Epithelial cell of esophagus (primary cell): Measurements from ENCODE around the gene SMG9.

ENCODE experiments used
- DNase-seq: peaks from one replicate; pipeline ENCODE4 v3.0.0; 2010; ENCODE audit warnings: low read depth
- H3K4me3 ChIP-seq: 2 replicates; pipeline ENCODE4 v1.5.1; 2011; ENCODE audit warnings: mild to moderate bottlenecking, low read length, control low read depth
- CTCF ChIP-seq: IDR thresholded peaks from 2 replicates; pipeline ENCODE4 v1.5.1; 2011; ENCODE audit warnings: low read depth, mild to moderate bottlenecking, low read length, control low read depth, inconsistent platforms; ENCODE audit not compliant: insufficient read depth; ENCODE audit errors: missing control alignments

Gene SMG9

DNA sequence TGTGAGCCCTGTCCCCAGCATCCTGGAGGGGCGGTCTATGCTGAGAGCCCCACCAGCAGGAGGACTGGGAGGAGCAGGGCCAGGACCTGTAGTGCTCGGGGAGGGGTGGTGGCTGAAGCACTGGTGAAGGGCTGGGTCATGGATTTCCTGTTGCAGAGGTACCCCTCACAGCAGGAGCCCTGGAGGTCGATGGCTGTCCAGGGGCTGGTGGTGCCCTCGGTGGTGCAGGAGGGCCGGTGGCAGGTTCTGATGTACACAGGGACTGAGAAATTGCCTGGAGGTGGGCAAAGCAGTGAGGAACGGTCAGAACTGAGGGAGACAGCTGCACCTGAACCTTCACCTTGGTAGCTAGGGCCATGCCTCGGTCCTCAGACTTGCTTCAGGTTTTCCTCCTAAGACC lies 42.8 kb upstream of the SMG9 start:
- H3K4me3 ChIP-seq, result no peak overlapping the region
- no peak for TF ChIP-seq CTCF

GRCh38 chr19:43797118-43797517 lies 42.4 kb upstream of the SMG9 start:
- H3K4me3 ChIP-seq, result no peak overlapping the region
- DNase-seq, result no peak
- no peak for TF ChIP-seq CTCF

More for the DNA sequence above, 42.8 kb upstream of the SMG9 start:
- DNase-seq, result no peak

GRCh38 chr19:43790587-43790986 lies 35.8 kb upstream of the SMG9 start:
- H3K4me3 ChIP-seq, result no peak overlapping the region
- TF ChIP-seq CTCF, result no peak
- no peak for DNase-seq

DNA sequence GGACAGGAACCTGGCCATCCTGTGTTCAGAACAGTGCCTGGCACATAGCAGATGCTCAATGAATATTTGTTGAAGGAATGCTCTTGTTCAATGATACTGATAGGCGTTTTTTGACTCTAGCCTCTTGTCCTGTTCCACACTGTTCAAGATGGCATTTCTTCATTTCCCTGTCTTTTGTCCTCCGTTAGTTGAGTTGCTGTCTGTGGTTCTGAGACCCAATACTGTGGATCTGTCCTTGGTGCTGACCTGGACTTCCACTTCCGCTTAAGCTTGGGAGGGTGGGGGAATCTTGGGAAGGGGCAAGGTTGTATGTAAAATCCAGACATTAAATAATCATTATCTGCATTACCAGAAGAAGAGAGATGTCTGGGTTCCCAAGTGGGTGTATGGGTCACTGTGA lies 34.3 kb upstream of the SMG9 start:
- no peak overlapping the region for H3K4me3 ChIP-seq
- TF ChIP-seq CTCF, result no peak
- peak; percentile 66 for DNase-seq

GRCh38 chr19:43786665-43787064 lies 31.9 kb upstream of the SMG9 start:
- H3K4me3 ChIP-seq, result no peak overlapping the region
- TF ChIP-seq CTCF, result no peak
- no peak for DNase-seq

DNA sequence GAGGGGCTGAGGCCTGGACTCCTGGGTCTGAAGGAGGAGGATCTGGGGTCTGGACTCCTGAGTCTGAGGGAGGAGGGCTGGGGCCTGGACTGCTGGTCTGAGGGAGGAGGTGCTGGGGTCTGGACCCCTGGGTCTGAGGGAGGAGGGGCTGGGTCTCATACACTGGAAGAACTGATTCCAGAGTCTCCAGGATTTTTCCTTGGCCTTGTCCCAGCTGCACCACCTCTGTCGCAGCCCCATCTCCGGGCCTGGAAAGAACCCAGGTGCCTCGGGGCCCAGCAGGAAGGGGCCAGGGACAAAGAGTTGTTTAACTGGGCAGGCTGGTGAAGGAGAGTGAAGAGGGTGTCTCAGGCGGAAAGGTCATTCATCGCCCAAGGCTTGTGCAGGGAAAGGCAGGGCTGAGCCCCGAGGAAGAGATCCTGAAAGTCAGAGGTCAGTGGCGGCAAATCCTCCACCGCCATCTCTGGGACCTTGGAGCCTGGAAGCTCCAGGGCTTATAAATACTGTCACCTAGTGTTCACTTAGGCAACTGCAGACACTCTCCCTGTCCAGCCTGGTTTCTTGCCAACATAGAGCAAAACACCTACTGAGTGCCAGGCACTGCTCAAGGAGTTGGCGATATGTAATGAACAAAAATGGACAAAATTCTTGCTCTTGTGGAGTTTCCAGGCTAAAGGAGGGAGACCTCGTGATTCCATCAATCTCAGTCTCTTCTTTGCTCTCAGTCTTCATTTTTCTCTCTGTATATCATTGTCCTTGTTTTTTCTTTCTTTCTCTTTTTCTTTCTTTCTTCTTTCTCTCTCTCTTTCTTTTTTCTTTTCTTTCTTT lies 30.4 kb upstream of the SMG9 start:
- peak; percentile 79 for DNase-seq
- no peak overlapping the region for H3K4me3 ChIP-seq
- TF ChIP-seq CTCF, result peak; percentile 100
